Breast epithelium (tissue), 4 donors: ENCODE results near the gene PSME4. TPM values are rescaled to one million over a fixed set of nuclear protein-coding genes. Genes with fewer than 3 reads are reported as not detected.

Source experiments
- DNase-seq, 2 donors: peaks; one replicate each; pipeline ENCODE4 v3.0.0-alpha.2; 2019; ENCODE audit warnings: low spot score in 2 of 2
- H3K27ac ChIP-seq, 2 donors: fragments of 200-600 bp; sonication (generic) in 1 of 2; one replicate each; pipeline ENCODE4 v1.5.1; 2016 to 2019; ENCODE audit warnings: mild to moderate bottlenecking in 1 of 2
- H3K27me3 ChIP-seq, 2 donors: fragments of 200-600 bp; sonication (generic) in 1 of 2; one replicate each; pipeline versions ENCODE4 v1.5.1 to v1.6.0; 2017 to 2019; ENCODE audit warnings: control low read depth in 1 of 2, mild to moderate bottlenecking in 1 of 2
- H3K36me3 ChIP-seq: fragments of 200-600 bp; one replicate; pipeline ENCODE4 v1.5.1; 2019
- H3K4me1 ChIP-seq, 2 donors: fragments of 200-600 bp; sonication (generic); one replicate each; pipeline ENCODE4 v1.5.1; 2016 to 2019; ENCODE audit warnings: control low read depth in 1 of 2
- H3K4me3 ChIP-seq, 3 donors: fragments of 200-600 bp; sonication (generic); 1 replicate in 2 of 3; 2 replicates in 1 of 3; pipeline ENCODE4 v1.5.1; 2016 to 2019; ENCODE audit warnings: mild to moderate bottlenecking in 3 of 3, moderate library complexity in 2 of 3
- H3K9me3 ChIP-seq, 2 donors: fragments of 200-600 bp; sonication (generic) in 1 of 2; one replicate each; pipeline ENCODE4 v1.5.1; 2016 to 2019; ENCODE audit warnings: control low read depth in 1 of 2
- CTCF ChIP-seq, 3 donors: fragments of 450-650 bp; IDR thresholded peaks; one replicate each; pipeline ENCODE4 v1.5.1; 2016 to 2017; ENCODE audit warnings: antibody characterized with exemption in 3 of 3, mild to moderate bottlenecking in 3 of 3, moderate library complexity in 3 of 3
- POLR2A ChIP-seq: fragments of 450-650 bp; IDR thresholded peaks from one replicate; pipeline ENCODE4 v1.6.1; 2016; ENCODE audit warnings: antibody characterized with exemption, mild to moderate bottlenecking, moderate library complexity
- POLR2AphosphoS5 ChIP-seq, 3 donors: sonication (generic); formaldehyde crosslinking; IDR thresholded peaks; one replicate each; pipeline ENCODE4 v1.6.1; 2017; ENCODE audit warnings: antibody characterized with exemption in 3 of 3
- intact Hi-C: fragments of 100-400 bp; cut with DNase I; formaldehyde crosslinking; loops from one replicate; pipeline ENCODE4 v1.15.1; 2023; ENCODE audit warnings: low total_unique reads
- total RNA-seq, 3 donors: library from RNA; depleted of rRNA; stranded (reverse); fragments of >200 nt; gene quantifications; one replicate each; pipeline ENCODE4 v1.1.0, GENCODE V29; 2016

PSME4 gene
- total RNA-seq, 3 donors from 2014 or later = 45.3 to 176 (median 75.1) TPM

GRCh38 chr2:53896864-53897263 lies 73.9 kb downstream of the PSME4 start:
- Histone ChIP-seq H3K27me3 (no peaks in the 10 kb centered on the region), H3K27ac (no peak overlapping the region), H3K9me3 (no peaks in the 10 kb centered on the region), H3K4me3 (no peak overlapping the region), H3K36me3 (peaks cover 12% of the 10 kb centered on the region), H3K4me1 (no peaks in the 10 kb centered on the region)
- DNase-seq = no peak
- intact Hi-C loops = no loop called here
- TF ChIP-seq CTCF (IDR thresholded peaks at IDR 0.05) (no peak), POLR2AphosphoS5 (IDR thresholded peaks at IDR 0.05) (no peak), POLR2A (no peak)

- intact Hi-C loops = no loop called here
- peaks cover 4% of the 10 kb centered on the region for H3K36me3 ChIP-seq
- H3K27me3 ChIP-seq = no peaks in the 10 kb centered on the region
- no peak overlapping the region for H3K27ac ChIP-seq
- DNase-seq = no peak
- no peak overlapping the region for H3K4me3 ChIP-seq
- no peaks in the 10 kb centered on the region for H3K4me1 ChIP-seq
- no peaks in the 10 kb centered on the region for H3K9me3 ChIP-seq
- TF ChIP-seq CTCF (IDR thresholded peaks at IDR 0.05) (no peak), POLR2A (no peak), POLR2AphosphoS5 (IDR thresholded peaks at IDR 0.05) (no peak)
Observed at GRCh38 chr2:53886406-53887280, 84.2 kb downstream of the PSME4 start.

GRCh38 chr2:53884883-53885282 lies 85.9 kb downstream of the PSME4 start:
- no peaks in the 10 kb centered on the region for H3K27me3 ChIP-seq
- H3K36me3 ChIP-seq = peaks cover 4% of the 10 kb centered on the region
- no peak for DNase-seq
- no peak overlapping the region for H3K27ac ChIP-seq
- TF ChIP-seq POLR2AphosphoS5 (IDR thresholded peaks at IDR 0.05) = no peak
- TF ChIP-seq CTCF (IDR thresholded peaks at IDR 0.05) = no peak
- TF ChIP-seq POLR2A = no peak
- no peaks in the 10 kb centered on the region for H3K4me1 ChIP-seq
- H3K4me3 ChIP-seq = no peak overlapping the region
- no peaks in the 10 kb centered on the region for H3K9me3 ChIP-seq
- intact Hi-C loops = no loop called here

GRCh38 chr2:53881986-53882385 lies 88.8 kb downstream of the PSME4 start:
- TF ChIP-seq CTCF (IDR thresholded peaks at IDR 0.05) = no peak
- no peak for TF ChIP-seq POLR2A
- TF ChIP-seq POLR2AphosphoS5 (IDR thresholded peaks at IDR 0.05) = no peak
- DNase-seq = no peak
- H3K4me3 ChIP-seq = no peak overlapping the region
- H3K27me3 ChIP-seq = no peaks in the 10 kb centered on the region
- no peaks in the 10 kb centered on the region for H3K4me1 ChIP-seq
- H3K36me3 ChIP-seq = no peaks in the 10 kb centered on the region
- no peak overlapping the region for H3K27ac ChIP-seq
- H3K9me3 ChIP-seq = no peaks in the 10 kb centered on the region
- intact Hi-C loops = no loop called here

- no peaks in the 10 kb centered on the region for H3K4me1 ChIP-seq
- no peaks in the 10 kb centered on the region for H3K9me3 ChIP-seq
- no peak for DNase-seq
- intact Hi-C loops = no loop called here
- no peak overlapping the region for H3K4me3 ChIP-seq
- H3K36me3 ChIP-seq = no peaks in the 10 kb centered on the region
- no peak for TF ChIP-seq POLR2AphosphoS5 (IDR thresholded peaks at IDR 0.05)
- no peak for TF ChIP-seq CTCF (IDR thresholded peaks at IDR 0.05)
- TF ChIP-seq POLR2A = no peak
- H3K27me3 ChIP-seq = no peaks in the 10 kb centered on the region
- H3K27ac ChIP-seq = no peak overlapping the region
Observed at GRCh38 chr2:53881360-53881759, 89.4 kb downstream of the PSME4 start.
